ENCODE measurements around the gene LORICRIN. TPM values are rescaled to one million over a fixed set of nuclear protein-coding genes. Genes with fewer than 3 reads are reported as not detected.

The LORICRIN gene
- total and polyA plus RNA-seq, 2 donors (not counting 1 experiment from before 2014, with no cell fraction given), result 0.39 TPM; not detected in 1

GRCh38 chr1:153217212-153217611, 42.3 kb upstream of the LORICRIN start, which contains the start of gene PRR9:
TSS of gene PRR9 (plus strand) at chr1:153217584. CDS start at chr1:153218145, 561 bp downstream.
- H3K9me3 ChIP-seq (ENCODE audit: control extremely low read depth in 1 of 3, control insufficient read depth in 2 of 3, insufficient read depth in 1 of 3, low read length in 2 of 3), result no peaks in the 10 kb centered on the region
- Mint-ChIP-seq H3K4me1 (no peaks in the 10 kb centered on the region), H3K4me3 (no peak within 1 kb of the TSS), H3K27me3 (peaks cover 35% of the 10 kb centered on the region), H3K27ac (no peak within 1 kb of the TSS), H3K9me3 (ENCODE audit: insufficient read depth) (no peaks in the 10 kb centered on the region)
- H2AFZ ChIP-seq (ENCODE audit: insufficient read depth, low read depth, low read length, poor library complexity, severe bottlenecking), result no peak within 1 kb of the TSS
- no peak within 1 kb of the TSS for H3K4me2 ChIP-seq (replicated peaks; ENCODE audit: low read depth, low read length, poor library complexity, severe bottlenecking)
- DNase-seq, result no peak
- TF ChIP-seq CTCF (IDR thresholded peaks at IDR 0.05) (no peak), EZH2 (IDR thresholded peaks at IDR 0.05; ENCODE audit: borderline replicate concordance, insufficient read depth, low read depth, low read length, poor library complexity, severe bottlenecking) (no peak)
- no CpG with 5 or more reads among the region's 3 CpGs for WGBS (ENCODE audit: insufficient coverage)
- POLR2A ChIA-PET, result no interaction called here
- H4K20me1 ChIP-seq (ENCODE audit: control insufficient read depth, insufficient read depth, low read length, poor library complexity, severe bottlenecking), result no peaks in the 10 kb centered on the region
- H3K4me1 ChIP-seq (ENCODE audit: control insufficient read depth in 2 of 2, insufficient read depth in 2 of 2, low read length in 2 of 2), result no peaks in the 10 kb centered on the region
- no peaks in the 10 kb centered on the region for H3K79me2 ChIP-seq (ENCODE audit: control insufficient read depth, insufficient read depth, low read length)
- H3K27ac ChIP-seq (ENCODE audit: low read length in 2 of 2), result no peak within 1 kb of the TSS
- no peak within 1 kb of the TSS for H3K4me3 ChIP-seq (ENCODE audit: control extremely low read depth in 1 of 5, extremely low read depth in 1 of 5, insufficient read depth in 1 of 5, low read depth in 2 of 5, low read length in 4 of 5)
- H3K9ac ChIP-seq (ENCODE audit: low read length), result no peak within 1 kb of the TSS
- CTCF ChIA-PET, result no interaction called here
- intact Hi-C loops (cut with micrococcal nuclease), result no loop called here
- H3K36me3 ChIP-seq (replicated peaks in 1 of 2; ENCODE audit: control extremely low read depth in 1 of 2, control insufficient read depth in 1 of 2, extremely low read depth in 1 of 2, insufficient read depth in 2 of 2, low read length in 1 of 2), result no peaks in the 10 kb centered on the region
- no peak for ATAC-seq (ENCODE audit: low read depth)
- peaks cover 0 to 11% (median 0%) of the 10 kb centered on the region in 4 experiments for H3K27me3 ChIP-seq (replicated peaks in 1 of 4; ENCODE audit: control extremely low read depth in 1 of 4, control insufficient read depth in 3 of 4, insufficient read depth in 4 of 4, low read length in 3 of 4)

GRCh38 chr1:153217744-153218416, 41.6 kb upstream of the LORICRIN start:
- H3K9me3 Mint-ChIP-seq (ENCODE audit: insufficient read depth), result no peaks in the 10 kb centered on the region
- Histone ChIP-seq H3K79me2 (ENCODE audit: control insufficient read depth, insufficient read depth, low read length) (no peaks in the 10 kb centered on the region), H3K27ac (ENCODE audit: low read length in 2 of 2) (no peak overlapping the region), H3K4me2 (replicated peaks; ENCODE audit: low read depth, low read length, poor library complexity, severe bottlenecking) (no peak overlapping the region), H3K36me3 (replicated peaks in 1 of 2; ENCODE audit: control extremely low read depth in 1 of 2, control insufficient read depth in 1 of 2, extremely low read depth in 1 of 2, insufficient read depth in 2 of 2, low read length in 1 of 2) (no peaks in the 10 kb centered on the region), H3K4me3 (ENCODE audit: control extremely low read depth in 1 of 5, extremely low read depth in 1 of 5, insufficient read depth in 1 of 5, low read depth in 2 of 5, low read length in 4 of 5) (no peak overlapping the region), H3K9me3 (ENCODE audit: control extremely low read depth in 1 of 3, control insufficient read depth in 2 of 3, insufficient read depth in 1 of 3, low read length in 2 of 3) (no peaks in the 10 kb centered on the region), H4K20me1 (ENCODE audit: control insufficient read depth, insufficient read depth, low read length, poor library complexity, severe bottlenecking) (no peaks in the 10 kb centered on the region), H3K9ac (ENCODE audit: low read length) (no peak overlapping the region), H3K4me1 (ENCODE audit: control insufficient read depth in 2 of 2, insufficient read depth in 2 of 2, low read length in 2 of 2) (no peaks in the 10 kb centered on the region), H3K27me3 (replicated peaks in 1 of 4; ENCODE audit: control extremely low read depth in 1 of 4, control insufficient read depth in 3 of 4, insufficient read depth in 4 of 4, low read length in 3 of 4) (peaks cover 0 to 14% (median 3%) of the 10 kb centered on the region in 4 experiments), H2AFZ (ENCODE audit: insufficient read depth, low read depth, low read length, poor library complexity, severe bottlenecking) (no peak overlapping the region)
- H3K4me1 Mint-ChIP-seq, result no peaks in the 10 kb centered on the region
- ChIA-PET CTCF (no interaction called here), POLR2A (no interaction called here)
- TF ChIP-seq EZH2 (IDR thresholded peaks at IDR 0.05; ENCODE audit: borderline replicate concordance, insufficient read depth, low read depth, low read length, poor library complexity, severe bottlenecking) (no peak), CTCF (IDR thresholded peaks at IDR 0.05) (no peak)
- H3K27ac Mint-ChIP-seq, result no peak overlapping the region
- ATAC-seq (ENCODE audit: low read depth) (no peak), DNase-seq (no peak)
- intact Hi-C loops (cut with micrococcal nuclease), result no loop called here
- WGBS (ENCODE audit: insufficient coverage), result 60% methylated on average over 2 of the region's 2 CpGs
- peaks cover 28% of the 10 kb centered on the region for H3K27me3 Mint-ChIP-seq
- H3K4me3 Mint-ChIP-seq, result no peak overlapping the region

Measured in B cell (primary cell).